ENCODE data around the gene OR4Q3. TPM values are rescaled to one million over a fixed set of nuclear protein-coding genes. Genes with fewer than 3 reads are reported as not detected.

Gene OR4Q3
- total and polyA plus RNA-seq, 10 of the 15 experiments (the other 5 are each of a cell fraction or from before 2014, with no cell fraction given): not detected

DNA sequence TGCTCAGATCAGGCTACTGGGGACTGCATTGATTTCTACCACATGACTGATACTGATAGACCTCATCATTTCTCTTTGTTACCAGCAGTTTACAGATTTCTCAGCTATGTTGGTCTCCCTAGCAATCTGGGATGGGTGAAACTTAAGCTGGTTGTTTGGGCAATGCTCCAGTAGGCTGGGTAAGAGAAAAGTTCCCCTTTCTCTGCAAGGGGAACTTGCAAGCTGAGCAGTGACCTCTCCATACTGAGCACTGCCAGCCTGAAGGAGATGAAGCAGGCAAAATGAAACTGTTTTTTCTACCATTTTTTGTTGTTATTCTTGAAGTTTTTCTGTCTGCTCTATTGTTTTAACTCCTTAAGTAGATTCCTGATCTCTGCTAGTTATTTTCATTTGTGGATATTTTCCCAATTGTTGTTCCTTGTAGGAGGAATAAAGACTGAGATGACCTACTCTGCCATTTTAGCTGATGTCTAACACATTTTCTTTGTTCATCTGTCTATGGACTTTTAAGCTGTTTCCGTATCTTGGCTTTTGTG, 28.6 kb downstream of the OR4Q3 start (continued):
- TF ChIP-seq, protein P1, sequence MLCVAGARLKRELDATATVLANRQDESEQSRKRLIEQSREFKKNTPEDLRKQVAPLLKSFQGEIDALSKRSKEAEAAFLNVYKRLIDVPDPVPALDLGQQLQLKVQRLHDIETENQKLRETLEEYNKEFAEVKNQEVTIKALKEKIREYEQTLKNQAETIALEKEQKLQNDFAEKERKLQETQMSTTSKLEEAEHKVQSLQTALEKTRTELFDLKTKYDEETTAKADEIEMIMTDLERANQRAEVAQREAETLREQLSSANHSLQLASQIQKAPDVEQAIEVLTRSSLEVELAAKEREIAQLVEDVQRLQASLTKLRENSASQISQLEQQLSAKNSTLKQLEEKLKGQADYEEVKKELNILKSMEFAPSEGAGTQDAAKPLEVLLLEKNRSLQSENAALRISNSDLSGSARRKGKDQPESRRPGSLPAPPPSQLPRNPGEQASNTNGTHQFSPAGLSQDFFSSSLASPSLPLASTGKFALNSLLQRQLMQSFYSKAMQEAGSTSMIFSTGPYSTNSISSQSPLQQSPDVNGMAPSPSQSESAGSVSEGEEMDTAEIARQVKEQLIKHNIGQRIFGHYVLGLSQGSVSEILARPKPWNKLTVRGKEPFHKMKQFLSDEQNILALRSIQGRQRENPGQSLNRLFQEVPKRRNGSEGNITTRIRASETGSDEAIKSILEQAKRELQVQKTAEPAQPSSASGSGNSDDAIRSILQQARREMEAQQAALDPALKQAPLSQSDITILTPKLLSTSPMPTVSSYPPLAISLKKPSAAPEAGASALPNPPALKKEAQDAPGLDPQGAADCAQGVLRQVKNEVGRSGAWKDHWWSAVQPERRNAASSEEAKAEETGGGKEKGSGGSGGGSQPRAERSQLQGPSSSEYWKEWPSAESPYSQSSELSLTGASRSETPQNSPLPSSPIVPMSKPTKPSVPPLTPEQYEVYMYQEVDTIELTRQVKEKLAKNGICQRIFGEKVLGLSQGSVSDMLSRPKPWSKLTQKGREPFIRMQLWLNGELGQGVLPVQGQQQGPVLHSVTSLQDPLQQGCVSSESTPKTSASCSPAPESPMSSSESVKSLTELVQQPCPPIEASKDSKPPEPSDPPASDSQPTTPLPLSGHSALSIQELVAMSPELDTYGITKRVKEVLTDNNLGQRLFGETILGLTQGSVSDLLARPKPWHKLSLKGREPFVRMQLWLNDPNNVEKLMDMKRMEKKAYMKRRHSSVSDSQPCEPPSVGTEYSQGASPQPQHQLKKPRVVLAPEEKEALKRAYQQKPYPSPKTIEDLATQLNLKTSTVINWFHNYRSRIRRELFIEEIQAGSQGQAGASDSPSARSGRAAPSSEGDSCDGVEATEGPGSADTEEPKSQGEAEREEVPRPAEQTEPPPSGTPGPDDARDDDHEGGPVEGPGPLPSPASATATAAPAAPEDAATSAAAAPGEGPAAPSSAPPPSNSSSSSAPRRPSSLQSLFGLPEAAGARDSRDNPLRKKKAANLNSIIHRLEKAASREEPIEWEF (IDR thresholded peaks at IDR 0.05; ENCODE audit: insufficient replicate concordance, low read depth, low read length): no peak
- TF ChIP-seq, protein P2, sequence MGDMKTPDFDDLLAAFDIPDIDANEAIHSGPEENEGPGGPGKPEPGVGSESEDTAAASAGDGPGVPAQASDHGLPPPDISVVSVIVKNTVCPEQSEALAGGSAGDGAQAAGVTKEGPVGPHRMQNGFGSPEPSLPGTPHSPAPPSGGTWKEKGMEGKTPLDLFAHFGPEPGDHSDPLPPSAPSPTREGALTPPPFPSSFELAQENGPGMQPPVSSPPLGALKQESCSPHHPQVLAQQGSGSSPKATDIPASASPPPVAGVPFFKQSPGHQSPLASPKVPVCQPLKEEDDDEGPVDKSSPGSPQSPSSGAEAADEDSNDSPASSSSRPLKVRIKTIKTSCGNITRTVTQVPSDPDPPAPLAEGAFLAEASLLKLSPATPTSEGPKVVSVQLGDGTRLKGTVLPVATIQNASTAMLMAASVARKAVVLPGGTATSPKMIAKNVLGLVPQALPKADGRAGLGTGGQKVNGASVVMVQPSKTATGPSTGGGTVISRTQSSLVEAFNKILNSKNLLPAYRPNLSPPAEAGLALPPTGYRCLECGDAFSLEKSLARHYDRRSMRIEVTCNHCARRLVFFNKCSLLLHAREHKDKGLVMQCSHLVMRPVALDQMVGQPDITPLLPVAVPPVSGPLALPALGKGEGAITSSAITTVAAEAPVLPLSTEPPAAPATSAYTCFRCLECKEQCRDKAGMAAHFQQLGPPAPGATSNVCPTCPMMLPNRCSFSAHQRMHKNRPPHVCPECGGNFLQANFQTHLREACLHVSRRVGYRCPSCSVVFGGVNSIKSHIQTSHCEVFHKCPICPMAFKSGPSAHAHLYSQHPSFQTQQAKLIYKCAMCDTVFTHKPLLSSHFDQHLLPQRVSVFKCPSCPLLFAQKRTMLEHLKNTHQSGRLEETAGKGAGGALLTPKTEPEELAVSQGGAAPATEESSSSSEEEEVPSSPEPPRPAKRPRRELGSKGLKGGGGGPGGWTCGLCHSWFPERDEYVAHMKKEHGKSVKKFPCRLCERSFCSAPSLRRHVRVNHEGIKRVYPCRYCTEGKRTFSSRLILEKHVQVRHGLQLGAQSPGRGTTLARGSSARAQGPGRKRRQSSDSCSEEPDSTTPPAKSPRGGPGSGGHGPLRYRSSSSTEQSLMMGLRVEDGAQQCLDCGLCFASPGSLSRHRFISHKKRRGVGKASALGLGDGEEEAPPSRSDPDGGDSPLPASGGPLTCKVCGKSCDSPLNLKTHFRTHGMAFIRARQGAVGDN (IDR thresholded peaks at IDR 0.05): no peak

Data from GM12878 (cell line).